ENCODE results near the gene TIGD6.
A peak's percentile ranks its signal among the peaks of the same experiment; 100 is the strongest.
"Not testable (repeated sequence)": the region's sequence is repeated elsewhere in the genome, so short reads cannot be mapped to it uniquely, and the experiment has no call there.

The TIGD6 gene

DNA sequence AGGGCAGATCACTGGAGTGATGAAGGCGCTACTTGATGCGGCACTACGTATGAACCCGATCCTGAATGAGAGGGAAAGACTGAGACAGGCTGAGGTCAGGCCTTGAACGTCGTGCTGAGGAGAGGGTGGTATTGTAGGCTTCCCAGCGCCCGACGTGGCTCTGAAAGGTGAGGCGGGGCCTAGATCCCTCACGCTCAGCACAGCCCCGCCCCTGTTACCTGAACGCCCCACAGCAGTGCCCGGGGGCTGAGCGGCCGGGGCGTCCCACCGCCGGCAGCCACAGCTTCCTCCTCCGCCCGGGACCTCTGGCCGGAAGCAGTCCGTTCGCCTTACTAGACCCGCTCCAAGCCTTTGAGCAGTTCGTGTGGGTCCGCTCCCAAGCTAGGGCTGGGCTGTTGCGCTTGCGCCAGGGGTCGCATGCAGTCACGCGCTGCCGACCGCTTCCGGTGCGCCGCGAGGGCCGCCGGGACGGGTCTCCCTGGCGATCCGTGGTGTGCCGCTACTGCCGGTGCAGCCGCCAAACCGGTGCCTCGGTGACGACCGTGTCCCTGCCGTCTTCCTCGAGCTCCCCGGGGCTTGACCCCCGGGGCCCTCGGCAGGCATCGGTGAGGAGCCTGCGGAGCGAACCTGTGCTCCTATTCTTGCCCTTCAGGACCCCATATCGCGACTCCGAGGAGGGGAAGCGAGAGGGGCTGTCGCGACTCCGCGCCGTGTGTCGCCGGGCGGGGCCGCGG lies at the start of gene TIGD6, which contains the start of gene HMGXB3:
Gene TIGD6 (minus strand): TSS at position 399 of the 734 bp plus-strand sequence. CDS start 4,306 bp downstream, outside the sequence.
Gene HMGXB3 (plus strand): TSS at position 484 of the 734 bp plus-strand sequence. CDS start 4,114 bp downstream, outside the sequence.
- peak; percentile 97 for DNase-seq

DNA sequence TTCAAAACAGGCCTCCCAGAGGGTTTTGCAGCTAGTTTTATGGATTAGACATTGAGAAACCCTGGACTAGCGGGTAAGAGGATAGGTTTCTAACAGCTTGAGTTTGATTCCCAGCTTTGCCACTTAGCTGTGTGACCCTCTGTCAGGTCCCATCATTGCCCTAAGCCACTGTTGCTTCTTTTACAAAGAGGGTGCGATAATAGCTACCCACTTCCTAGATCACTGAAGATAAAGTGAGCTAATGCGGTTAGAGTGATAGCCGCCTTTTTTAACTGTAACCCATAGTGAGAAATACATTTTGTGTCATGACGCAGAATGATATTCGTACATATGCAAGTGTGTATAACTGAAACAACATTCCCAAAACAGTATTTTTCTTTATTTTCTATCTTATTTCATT lies 45.6 kb upstream of the TIGD6 start:
- DNase-seq, result no peak

DNA sequence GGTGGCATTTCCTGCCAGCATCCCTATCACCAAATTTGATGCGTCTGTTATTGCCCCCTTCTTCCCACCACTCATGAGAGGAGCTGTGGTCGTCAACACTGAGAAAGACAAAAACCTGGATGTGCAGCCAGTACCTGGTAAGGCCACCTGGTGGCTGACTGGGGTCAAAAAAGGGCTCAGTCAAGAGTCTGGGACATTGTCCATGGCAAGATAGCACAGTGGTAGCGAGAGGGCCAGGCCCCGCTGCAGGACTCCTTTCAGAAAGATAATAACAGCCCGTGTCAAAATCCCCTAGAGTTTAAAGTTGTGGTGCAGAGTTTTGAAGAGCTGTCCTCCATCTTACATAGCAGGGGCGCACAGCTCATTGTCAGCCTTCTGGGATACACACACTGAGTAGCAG lies 45.1 kb upstream of the TIGD6 start:
- DNase-seq, result no peak

DNA sequence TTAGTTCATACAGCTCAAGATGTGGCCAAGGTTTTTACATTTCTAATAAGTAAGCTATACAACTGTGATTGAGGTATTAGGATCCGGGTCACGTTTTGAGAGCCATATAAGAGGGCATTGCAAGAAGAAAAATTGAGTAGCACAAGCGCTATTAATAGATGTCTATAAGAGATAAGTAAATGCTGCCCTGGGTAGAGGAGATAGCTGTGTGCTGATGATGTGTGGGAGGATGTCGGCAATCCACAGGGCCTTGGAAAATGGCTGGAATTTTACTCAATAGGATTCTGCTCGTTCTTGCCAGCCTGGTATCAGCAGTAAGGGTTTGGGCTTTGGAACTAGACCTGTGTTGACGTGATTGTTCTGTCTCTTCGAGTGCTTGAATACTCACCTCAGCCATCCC lies 44.3 kb upstream of the TIGD6 start:
- no peak for DNase-seq

DNA sequence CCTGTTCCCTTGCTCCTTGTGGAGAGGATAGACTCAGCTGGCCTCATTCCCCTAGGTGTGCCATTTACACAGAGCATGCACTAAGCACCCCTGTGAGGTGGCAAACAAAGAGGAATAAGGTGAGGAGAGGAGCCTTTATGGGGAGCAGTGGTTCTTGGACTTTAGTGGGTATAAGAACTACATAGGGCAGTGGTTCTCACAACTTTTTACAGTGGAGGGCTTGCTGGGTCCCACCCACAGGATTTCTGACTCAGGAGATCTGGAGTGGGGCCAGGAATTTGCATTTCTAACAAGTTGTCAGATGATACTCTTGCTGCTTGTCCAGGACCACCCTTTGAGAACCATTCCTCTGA lies 43.9 kb upstream of the TIGD6 start:
- no peak for DNase-seq

DNA sequence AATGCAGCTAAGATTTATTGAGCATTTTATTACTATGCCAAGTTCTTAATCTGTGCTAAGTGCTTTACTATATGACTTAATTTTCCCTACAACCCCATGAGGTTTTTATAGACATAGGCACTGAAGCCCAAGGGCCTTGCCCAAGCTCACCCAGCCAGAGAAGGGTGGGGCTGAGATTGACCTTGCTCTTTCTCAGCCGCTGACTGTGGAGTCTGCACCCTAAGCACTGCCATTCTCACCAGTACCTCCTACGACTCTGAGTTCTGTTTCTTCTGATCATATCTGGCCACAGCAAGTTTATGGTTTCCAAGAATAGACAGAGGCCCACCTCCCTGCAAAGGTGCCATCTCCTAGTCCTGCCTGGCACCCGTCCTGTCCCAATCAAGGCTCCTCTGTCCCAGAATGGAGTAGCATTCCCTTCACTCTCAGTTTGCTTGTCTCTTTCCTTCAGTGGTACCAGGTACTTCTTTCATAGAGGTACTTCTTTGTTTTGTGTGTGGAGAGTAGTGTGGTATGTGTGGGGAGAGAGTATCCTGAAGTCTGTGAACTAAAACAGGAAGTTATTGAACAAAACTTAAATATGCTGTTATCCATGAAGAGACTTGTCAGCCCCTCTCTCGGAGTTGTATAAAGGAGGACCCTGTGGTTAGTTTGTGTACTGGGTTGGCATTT lies 43.3 kb upstream of the TIGD6 start:
- peak; percentile 78 for DNase-seq

DNA sequence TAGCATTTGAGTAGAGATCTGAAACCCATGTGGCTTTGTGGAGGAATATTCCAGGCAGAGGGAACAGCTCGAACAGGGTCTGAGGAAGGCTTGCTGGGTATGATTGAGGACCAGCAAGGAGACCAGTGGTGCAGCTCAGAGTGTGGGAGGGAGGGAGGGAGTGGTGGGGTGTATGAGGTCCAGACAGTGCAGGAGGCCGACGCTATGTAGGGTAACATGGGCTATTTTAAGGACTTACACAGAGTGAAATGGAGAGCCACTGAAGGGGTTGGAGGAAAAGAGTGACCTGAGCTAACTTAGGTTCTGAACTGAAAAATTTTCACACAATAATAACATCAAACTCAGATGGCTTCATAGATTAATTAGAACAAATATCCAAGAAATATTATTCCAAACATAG lies 42.0 kb upstream of the TIGD6 start:
- DNase-seq, result no peak

DNA sequence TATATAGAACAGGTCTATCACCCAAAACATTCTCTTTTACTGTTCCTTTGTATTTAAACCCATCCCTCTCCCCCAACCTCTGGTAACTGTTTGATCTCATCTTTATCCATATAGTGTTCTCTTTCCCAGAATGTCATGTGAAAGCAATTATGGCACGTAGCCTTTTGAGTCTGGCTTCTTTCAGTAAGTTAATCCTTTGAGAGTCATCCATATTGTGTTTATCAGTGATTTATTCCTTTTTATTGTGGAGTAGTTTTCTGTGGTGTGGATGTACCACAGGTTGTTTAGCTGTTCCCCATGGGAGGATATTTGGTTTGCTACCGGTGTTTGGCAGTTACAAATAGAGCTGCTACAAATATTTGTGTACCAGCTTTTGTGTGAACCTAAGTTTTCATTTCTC lies 38.1 kb upstream of the TIGD6 start:
- DNase-seq, result no peak

DNA sequence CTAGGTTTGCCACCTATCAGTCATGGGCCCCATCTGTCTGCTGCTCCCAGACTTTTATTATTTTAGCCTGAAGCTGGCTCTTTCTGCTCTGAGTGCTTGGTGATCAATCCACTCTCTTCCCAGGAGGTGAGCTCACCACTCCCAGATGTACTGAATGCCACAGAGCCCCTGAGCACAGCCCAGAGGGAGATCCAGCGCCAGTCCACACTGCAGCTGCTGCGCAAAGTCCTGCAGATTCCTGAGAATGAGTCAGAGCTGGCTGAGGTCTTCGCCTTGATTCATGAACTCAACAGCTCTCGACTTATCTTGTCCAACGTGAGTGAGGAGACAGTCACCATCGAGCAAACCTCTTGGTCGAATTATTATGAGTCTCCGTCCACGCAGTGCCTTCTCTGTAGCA lies 36.1 kb upstream of the TIGD6 start:
- DNase-seq, result no peak

DNA sequence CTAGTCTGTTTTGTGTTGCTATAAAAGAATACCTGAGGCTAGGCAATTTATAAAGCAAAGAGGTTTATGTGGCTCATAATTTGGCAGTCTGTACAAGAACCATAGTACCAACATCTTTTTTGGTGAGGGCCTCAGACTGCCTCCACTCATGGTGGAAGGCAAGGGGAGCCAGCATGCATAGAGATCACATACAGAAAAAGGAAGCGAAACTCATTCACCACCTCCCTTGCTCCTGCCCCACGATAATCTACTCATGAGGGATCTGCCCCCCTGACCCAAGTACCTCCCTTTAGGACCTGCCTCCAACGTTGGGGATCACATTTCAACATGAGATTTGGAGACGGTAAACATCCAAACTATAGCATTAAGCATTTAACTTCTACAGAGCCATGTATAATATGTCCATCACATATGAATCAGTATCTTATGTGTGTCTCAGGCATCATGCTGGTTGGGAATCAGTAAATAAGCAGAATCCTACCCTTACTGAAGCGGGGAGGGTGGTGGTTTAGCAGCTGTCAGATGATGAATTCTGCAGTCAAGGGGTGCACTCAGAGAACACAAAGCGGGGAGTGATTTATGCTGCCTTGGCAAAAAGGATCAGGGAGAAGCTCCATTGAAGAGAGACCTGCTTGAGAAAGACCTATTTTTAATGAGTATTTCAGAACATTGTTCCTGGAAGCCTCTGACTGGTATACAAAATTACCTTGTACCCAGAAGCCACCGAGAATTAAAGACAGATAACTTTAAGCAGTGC lies 34.9 kb upstream of the TIGD6 start:
- DNase-seq, result peak; percentile 32

DNA sequence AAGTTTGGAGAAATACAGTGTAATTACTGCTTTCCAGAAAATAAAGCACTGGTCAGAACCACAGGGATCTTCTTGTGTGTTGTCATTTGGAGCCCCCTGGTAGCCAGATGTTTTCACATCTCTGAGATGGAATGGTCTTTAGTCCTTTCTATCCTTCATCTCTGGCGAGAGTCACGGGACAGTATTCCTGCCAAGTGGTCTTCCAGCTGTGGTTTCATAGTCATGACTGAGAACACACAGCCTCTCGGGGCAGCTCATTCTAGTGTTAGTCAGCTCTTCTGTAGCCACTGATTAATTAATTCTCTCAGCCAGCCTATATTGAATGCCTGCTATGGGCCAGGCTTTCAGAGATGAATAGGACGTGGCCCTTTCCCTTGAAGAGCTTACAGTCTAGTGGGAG lies 34.2 kb upstream of the TIGD6 start:
- no peak for DNase-seq

DNA sequence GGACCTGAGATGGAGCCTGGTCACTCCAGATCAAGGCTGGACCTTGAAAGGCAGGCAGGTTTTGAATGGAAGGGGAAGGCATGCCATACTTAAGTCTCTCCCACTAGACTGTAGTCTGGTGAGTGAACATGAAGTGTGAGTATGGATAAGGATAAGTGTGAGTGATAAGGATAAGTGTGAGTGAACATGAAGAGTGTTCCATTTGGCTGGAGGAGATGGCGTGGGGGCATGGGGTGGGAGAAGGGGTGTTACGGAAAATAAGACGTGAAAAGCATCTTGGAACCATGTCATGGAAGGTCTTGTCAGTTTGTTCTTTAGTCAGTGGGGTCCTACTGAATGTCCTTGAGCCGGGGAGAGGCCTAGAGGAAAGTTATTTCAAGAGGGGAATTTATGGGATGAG lies 32.9 kb upstream of the TIGD6 start:
- DNase-seq, result no peak

DNA sequence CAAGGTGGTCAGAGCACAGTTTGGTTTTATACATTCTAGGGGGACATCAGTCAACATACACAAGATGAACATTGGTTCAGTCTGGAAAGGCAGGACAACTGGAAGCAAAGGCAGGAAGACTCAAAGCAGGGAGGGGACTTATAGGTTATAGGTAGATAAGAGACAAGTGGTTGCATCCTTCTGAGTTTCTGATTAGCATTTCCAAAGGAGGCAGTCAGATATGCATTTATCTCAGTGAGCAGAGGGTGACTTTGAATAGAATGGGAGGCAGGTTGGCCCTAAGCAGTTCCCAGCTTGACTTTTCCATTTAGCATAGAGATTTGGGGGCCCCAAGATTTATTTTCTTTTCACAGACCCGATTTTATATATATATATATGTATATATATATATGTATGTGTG lies 27.6 kb upstream of the TIGD6 start:
- DNase-seq, result not testable (repeated sequence)

DNA sequence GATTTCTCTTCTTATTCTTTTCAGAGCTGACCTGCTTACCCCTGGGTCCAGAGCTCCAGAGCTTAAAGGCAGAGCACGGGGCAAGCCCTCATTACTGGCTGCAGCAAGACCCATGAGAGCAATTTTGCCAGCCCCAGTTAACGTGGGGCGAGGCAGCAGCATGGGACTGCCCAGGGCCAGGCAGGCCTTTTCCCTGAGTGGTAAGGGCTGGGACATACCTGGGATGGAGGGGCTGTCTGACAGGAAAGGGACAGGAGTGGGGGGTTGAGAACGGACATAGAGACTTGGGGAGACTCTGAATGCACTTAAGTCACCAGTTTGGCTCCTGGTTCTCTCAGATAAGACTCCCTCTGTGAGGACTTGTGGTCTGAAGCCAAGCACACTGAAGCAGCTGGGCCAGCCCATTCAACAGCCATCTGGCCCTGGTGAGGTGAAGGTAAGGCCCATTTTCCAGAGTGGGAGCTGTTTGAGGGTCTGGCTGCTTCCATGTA lies 26.3 kb upstream of the TIGD6 start:
- peak; percentile 76 for DNase-seq

DNA sequence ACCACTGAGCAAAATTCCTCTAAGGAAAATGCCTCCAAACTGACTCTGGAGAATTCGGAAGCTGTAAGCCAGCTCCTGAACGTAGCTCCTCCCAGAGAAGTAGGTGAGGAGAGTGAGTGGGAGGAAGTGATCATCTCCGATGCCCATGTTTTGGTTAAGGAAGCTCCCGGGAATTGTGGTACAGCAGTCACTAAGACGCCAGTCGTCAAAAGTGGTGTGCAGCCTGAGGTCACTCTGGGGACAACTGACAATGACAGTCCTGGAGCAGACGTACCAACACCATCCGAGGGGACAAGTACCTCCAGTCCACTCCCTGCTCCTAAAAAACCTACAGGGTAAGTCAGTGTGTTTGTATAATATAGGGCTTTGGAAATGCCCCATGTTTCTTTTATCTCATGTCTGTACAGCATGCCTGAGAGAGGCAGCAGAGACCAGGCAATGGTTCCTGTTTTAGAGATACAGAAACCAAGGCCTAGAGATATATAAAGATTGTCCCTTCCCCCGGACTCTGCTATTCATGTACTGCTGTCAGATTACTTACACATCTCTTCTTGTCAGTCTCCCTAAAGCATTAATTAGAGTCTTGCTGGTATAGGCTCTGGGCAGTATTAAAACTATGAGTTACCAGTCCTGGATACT lies 24.0 kb upstream of the TIGD6 start:
- DNase-seq, result peak; percentile 69

DNA sequence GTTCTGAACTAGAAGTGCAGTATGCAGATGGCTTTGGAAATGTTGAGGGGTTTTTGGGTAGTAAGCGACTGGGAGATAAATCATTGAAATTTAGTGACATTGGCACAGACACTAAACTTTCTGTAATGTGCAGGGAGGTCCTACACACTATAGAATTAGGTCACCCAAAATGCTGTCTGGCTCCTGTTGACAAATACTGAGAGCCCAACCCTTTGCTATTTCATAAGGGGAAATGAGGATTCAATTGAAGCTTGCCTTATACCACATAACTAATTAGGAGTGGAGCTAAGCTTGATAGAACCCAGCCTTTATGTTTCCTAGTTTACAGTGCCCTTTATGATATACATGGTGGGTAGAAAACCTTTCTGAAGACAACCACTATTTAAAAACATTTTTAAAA lies 22.7 kb upstream of the TIGD6 start:
- no peak for DNase-seq

DNA sequence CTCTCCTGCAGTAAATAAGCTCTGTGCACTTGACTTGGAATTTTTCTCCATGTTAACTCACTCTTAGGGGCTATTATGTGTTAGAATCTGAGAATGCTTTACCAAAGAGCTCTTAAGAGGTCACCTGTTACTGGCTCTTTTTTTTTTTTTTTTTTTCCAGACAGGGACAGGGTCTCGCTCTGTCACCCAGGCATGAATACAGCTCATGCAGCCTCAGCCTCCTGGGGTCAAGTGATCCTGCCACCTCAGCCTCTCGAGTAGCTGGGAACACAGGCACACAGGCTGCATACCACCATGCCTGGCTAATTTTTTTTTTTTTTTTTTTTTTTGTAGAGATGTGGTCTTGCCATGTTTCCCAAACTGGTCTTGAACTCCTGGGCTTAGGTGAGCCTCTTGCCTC lies 22.2 kb upstream of the TIGD6 start:
- DNase-seq, result no peak

DNA sequence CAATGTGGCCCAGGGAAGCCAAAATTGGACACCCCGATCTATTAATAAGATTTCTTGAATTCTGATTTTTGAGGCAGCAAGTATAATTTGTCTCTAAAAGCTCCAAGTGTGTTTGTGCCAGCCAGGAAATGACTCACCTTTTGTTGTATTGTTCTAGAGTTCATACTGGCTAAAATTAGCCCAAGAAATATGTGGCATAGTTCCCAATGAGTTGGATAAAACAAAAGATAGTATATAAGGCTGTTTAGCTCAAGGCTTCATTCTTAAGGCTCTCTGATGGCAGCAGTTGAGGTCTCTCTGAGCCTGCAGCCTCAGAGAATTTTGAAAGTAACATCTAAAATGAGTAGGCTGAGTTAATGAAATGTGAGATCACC lies 21.7 kb upstream of the TIGD6 start:
- no peak for DNase-seq

DNA sequence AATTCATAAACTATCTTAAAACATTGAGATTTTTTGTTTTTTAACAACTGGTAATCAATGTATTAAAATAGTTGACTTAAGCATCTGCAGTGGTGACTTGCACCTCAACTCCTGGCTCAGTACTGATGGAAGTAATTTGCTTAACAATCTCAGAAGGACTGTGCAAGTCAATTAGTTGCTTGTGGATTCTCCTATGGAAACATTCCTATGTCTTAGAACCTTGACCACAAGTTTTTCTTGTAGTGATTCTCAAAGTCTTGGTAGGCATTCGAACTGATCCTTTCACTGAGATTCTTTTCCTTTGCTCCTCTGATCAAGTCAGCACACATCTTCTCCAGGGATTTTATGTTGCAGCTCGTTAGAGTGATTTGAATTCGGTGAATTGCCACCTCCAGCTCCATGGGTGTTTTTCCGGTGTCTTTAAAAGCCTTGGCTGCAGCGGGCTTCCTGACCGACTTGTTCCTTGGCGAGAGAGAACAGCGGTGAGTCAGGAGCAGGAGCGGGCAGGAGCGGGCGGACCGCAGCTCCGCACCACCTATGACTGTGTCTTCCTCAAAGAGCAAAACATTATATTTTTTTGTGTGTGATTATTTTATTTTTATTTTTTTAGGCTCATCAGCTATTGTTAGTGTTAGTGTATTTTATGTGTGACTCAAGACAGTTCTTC lies 21.2 kb upstream of the TIGD6 start:
- DNase-seq, result no peak

DNA sequence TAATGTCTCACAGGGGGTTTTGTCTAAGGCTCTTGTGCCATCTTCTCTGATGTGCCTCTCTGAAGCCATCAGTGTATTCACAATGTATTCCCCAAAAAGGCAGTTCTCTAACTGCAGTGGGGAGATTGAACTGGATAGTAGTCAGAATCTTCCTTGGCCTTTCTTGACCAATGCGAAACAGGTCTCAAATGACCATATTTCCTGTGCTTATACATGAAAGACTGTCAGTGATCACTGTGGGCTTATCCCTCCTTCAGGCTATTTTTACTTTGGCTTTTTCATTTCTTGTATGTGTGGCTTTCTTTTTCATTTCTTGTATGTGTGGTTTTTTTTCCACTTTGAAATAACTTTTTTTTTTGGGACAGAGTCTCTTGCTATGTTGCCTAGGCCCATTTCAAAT lies 19.8 kb upstream of the TIGD6 start:
- no peak for DNase-seq

DNA sequence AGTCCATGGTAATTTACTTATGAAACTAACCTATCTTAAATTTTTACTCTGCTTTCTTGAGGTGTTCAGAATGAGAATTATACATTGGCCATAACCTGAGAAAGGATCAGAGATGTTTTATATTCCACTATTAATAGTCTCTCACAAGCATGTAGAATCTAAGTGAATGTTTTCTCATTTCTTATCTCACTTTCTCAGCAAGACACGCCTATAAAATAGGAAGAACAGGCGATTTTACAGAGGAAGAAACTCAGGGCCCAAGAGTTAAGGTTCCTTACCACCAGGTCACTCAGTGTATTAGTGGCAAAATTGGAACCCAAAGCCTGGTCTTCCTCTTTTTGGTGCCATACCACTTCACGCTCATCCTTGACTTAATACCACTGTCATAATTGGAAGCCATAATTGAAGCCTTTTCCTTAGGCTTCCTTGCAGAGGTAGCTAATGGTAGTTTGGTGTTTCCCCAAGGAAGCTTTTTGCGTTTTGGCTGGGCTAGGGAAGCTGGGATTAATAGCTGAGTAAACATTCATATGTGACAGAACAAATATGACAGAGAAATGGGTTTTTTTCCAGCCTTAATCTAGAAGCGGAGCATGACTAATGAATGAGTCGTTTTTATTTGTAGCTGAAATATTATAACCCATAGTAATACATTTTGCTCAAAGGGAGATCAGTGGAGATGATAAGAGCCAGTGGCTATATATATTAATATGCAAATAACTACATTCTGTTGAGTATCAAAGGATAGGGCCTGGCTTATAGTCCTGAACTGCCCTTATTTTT lies 17.0 kb upstream of the TIGD6 start:
- no peak for DNase-seq

DNA sequence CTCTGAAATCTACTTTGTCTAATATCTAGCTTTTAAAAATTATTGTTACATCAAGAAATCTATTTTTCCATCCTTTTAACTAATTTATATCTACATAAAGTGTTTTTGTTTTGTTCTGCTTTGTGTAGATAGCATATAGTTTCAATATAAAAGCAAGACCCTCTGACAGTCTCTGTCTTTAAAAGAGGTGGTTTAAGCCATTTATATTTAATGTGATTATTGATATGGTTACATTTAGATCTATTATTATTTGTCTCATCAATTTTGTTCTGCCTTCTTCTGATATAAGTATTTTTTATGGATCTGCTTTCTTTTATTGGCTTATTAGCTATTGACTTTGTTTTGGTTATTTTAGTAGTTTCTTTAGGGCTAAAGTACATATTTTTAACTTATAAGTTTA lies 16.1 kb upstream of the TIGD6 start:
- DNase-seq, result no peak

Data from OCI-M1 (cell line).